ENCODE data around the gene TRIM6.
A peak's percentile ranks its signal among the peaks of the same experiment; 100 is the strongest.
"Not testable (repeated sequence)": the region's sequence is repeated elsewhere in the genome, so short reads cannot be mapped to it uniquely, and the experiment has no call there.

TRIM6 gene, protein sequence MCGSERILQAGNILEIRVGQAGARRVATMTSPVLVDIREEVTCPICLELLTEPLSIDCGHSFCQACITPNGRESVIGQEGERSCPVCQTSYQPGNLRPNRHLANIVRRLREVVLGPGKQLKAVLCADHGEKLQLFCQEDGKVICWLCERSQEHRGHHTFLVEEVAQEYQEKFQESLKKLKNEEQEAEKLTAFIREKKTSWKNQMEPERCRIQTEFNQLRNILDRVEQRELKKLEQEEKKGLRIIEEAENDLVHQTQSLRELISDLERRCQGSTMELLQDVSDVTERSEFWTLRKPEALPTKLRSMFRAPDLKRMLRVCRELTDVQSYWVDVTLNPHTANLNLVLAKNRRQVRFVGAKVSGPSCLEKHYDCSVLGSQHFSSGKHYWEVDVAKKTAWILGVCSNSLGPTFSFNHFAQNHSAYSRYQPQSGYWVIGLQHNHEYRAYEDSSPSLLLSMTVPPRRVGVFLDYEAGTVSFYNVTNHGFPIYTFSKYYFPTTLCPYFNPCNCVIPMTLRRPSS

DNA sequence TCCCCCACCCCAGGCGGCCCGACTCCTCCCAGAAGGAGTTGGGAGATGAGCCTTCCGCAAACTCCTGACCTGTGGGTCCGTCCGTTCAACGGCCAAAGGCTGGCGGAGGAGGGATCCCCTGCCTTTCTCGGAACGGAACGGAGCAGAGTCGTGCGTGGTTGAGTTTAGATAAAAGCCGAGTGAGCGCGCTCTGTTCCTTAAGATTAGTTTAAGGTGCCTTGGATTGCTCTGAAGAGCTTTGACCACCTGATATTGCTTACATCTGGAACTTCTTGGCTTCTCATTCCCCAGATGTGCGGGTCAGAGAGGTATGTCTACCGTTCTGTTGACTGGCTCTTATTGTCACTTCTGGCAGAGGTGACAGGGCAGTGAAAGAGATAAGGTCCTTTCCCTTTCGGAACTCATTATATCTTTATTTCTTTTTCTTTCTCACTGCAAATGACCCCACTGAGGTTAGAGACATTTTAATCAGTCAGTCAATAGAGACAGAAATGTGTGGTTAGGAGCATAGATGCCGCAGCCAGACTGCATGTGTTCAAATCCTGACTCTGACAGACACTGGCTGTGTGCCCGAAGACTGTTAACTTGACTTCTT is at the start of gene TRIM6:
Gene TRIM6, plus strand, starts transcription at position 31 of the 595 bp plus-strand sequence. Its CDS starts 261 bp downstream, at position 292.
- DNase-seq, result no peak

DNA sequence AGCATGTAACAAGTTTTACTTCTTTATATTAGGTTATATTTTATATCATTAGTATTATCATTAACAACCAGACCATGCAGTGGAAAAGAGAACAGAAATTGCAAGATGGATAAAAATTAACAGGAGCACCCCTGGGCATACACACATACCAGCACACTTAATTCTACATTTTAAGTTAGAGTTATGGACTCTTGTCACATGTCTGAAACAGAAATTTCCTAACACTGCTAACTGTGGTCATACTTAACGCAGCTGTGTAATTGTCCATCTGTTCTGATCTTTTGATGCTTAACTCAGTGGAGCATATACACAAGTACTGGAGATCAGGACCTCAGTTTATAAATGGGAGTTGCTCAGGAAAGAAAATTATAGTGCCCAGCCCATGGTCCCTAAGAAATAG is 48.5 kb upstream of the TRIM6 start:
- DNase-seq, result no peak

DNA sequence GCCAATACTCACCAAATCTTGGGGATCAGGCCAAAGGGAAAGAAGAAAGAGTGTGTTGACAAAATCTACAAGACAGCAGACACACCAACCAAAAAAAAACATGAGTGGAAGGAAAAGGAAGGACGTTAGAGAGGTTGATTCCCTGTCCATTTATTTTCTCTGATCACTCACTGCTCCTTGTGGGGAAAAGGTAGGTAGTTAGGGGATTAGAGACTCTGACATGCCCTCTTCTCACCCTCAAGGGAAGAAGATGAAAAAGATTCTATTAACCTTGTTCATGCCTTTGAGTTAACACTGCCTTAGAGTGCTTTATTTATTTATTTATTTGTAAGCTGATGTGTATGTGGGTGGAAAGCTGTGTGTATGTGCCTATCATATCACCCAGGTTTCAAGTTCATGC is 48.0 kb upstream of the TRIM6 start, which contains the start of gene OR52H1:
Gene OR52H1, minus strand, starts transcription at position 101 of the 400 bp plus-strand sequence. CDS start 3,035 bp downstream, outside the sequence.
- DNase-seq, result no peak

DNA sequence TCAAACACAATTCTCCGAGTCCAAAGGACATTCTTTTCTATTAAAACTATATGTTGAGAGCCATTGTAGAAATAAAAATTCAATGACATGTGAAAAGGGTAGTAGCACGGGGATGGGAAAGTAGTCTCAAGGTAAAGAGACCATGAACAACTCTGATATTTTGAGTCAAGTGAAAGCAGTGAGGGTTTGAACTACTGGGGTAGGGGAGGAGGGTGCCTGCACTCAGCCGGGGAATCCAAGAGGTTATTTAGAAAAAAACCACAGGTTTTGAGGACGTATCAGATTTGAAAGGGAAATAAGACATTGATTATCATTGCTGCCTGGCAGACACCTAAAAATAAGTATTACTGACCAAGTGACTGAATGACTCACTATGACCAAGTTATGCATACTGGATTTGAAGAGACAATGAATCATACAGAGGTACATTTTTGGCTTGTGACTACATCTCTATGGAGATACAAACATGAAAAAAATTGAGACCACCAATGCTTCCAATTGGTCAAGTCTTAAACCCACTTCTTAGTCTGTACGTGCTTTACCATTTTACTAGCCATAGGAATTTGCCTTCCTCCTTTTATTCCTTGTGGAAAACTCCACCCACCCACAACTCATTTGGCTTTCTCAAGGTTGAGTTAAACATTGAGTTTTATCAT is 45.9 kb upstream of the TRIM6 start:
- no peak for DNase-seq

DNA sequence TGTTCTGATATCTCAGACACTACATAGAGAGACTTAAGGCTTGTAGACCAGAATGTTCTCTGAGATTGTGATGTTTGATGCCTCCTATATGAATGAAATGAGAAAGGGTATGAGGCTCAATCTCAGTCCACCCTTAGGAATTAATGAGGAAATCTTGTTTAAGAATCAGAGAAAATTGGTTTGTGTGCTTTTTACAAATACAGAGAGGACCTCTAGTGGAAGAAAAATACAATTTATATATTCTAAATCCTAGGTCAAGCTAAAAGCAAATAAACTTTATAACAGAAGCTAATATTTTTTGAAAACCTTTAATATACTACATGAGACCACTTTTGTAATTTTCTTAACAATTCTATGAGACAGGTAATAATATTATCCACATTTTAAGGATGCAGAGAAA is 43.1 kb upstream of the TRIM6 start:
- DNase-seq, result no peak

DNA sequence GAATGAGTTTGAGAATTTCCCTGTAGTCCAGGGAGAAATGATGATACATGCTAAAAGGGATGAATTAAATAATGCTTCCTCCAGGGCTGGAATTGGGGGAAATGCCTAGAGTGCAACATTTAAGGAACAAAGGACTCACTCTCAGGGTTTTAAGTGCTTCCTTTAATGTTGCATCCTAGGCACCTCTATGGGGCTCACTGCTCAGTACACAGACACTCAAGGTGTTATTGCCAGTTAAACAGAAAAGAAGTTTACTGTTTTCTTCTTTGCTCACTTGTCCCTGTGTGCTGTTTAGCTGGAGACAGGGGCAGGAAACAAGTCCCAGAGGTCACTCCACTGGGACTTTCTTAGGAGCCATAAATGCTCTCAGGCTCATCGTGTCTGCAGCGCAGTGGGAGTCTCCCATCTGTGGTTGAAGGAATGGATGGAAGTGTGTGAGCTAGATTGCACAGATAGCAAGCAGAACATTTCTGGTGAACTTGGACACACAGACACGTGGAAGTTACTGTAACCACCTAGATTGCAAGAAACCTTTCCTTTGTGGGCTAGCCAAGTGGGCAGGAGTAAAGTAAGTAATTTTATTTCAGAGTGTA is 39.7 kb upstream of the TRIM6 start:
- DNase-seq, result no peak

DNA sequence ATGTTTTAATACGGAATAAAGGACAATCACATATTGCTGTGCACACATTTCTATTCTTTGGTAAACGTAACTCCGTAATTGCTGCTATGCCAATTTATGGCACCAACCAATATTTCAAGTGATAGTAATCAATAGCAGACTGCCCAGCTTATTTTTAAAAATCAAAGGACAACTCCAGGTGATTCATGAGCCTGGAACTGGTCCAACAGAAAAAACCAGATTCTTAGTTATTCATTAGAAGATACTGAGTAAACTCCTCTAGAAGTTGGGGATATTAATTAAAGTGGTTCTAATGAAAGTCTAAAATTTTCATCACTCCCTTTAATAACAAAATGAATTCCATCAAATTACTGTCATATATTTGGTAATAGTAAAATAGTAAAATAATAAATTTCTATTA is 38.7 kb upstream of the TRIM6 start:
- DNase-seq, result no peak

DNA sequence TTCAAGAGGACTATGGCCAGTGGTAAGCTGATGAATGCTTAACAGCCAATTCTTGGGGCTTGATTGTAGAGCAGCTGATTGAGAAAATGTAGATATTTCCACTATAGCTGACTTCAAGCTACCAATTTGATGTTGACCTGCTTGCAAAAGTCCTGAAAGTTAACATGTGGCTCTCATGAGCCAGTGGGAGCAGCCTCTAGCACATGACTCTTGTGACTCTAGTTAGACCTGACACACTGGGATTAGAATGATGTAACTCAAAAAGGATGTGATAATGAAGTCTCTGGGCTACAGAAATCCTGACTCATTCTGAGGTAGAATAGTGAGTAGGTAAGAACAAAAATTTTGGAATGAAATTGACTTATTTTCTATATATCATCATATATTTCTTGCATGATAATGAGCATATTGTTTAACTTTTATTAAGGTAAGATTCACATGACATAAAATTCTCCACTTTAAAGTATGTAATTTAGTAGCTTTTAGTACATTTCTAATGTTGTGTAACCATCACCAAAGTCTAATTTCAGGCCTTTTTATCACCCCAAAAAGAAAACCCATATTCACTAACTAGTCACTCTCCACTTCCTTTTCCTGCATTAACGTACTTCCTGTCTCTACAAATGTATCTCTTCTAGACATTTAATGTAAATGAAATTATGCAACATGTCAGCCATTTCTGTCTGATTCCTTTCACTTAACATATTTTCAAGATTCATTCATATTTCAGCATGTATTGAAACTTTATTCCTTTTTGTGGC is 32.0 kb upstream of the TRIM6 start:
- no peak for DNase-seq

DNA sequence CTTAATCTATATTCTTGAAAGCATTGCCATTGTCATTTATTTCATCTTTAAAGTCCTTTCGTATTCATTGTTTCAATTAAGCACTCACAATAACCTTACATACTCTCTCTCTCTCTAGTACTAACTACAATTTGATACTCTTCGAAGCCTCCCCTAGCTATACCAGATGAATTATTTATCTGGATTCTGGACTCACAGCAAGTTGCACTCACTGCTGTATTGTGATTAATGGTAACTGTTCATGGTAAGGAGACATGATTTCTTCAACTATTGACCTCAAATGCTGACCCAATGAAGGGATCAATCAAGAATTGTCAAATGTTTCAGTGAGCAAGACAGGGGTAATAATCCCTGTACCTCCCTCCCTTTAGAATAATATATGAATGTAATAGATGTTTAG is 21.8 kb upstream of the TRIM6 start:
- no peak for DNase-seq

DNA sequence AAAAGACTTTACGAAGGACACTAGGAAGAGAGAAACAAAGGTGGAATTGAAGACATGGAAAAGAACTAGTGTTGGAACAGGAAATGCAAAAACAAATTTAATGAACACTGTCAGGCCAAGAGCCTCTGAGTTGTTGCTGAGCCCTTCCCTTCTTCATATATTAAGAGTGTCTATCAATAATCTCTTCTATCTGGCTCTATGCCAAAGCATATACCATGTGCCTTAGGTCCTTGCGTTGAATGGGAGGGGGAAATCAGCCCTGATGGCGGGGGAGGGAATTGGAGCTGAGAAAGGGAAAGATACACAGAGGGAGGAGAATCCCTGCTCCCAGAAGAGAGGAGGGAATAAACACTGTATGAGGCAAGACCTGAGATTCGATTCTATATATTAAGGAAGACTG is 21.3 kb upstream of the TRIM6 start:
- DNase-seq, result no peak

DNA sequence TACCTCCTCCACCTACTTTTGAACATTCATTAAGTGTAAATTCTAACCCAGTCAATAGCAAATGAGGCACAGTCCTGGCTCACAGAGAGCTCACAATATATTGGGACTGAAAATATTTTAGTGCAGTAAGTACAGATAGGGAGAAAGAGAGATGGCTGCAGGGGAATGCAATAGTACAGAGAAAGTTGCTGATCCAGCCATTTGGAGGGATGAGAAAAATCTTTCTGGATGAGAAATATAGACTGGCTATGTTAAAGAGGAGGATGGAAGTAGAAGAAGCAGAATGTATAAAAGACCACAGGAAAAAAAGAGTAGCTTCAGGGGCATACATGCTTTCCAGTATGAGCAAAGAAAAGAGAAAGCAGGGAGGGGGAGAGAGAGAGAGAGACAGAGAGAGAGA is 19.3 kb upstream of the TRIM6 start:
- DNase-seq, result no peak

DNA sequence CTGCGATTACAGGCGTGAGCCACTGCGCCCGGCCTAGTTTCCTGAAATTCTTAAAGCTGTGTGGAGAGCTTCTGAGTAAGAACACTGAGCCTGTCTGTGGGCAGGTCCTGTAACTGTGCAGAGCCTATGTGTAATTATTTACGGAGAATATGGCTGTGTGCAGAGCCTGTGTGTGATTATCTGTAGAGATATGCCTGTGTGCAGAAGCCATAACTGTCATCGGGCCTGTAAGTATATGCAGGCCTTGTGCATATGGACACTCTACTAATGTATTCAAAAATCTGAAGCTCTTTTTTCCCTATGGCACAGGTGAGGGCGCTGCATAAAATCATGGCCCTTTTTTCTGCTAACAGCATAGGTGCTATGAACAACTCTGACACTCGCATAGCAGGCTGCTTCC is 15.9 kb upstream of the TRIM6 start, which contains the start of gene OR52B6:
Gene OR52B6, plus strand, starts transcription at position 301 of the 400 bp plus-strand sequence. Its CDS starts 0 bp downstream, at position 301.
- no peak for DNase-seq

DNA sequence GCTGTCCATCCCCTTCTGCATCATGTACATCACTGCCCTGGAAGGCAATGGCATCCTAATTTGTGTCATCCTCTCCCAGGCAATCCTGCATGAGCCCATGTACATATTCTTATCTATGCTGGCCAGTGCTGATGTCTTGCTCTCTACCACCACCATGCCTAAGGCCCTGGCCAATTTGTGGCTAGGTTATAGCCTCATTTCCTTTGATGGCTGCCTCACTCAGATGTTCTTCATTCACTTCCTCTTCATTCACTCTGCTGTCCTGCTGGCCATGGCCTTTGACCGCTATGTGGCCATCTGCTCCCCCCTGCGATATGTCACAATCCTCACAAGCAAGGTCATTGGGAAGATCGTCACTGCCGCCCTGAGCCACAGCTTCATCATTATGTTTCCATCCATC is 15.4 kb upstream of the TRIM6 start:
- DNase-seq, result no peak

DNA sequence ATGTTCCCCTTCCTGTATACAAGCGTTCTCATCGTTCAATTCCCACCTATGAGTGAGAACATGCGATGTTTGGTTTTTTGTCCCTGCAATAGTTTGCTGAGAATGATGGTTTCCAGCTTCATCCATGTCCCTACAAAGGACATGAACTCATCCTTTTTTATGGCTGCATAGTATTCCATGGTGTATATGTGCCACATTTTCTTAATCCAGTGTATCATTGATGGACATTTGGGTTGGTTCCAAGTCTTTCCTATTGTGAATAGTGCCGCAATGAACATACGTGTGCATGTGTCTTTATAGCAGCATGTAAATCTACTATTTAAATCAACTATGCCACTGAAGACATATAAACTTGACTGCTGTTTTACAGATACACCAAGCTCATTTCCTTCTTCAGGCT is 12.0 kb upstream of the TRIM6 start:
- DNase-seq, result not testable (repeated sequence)

DNA sequence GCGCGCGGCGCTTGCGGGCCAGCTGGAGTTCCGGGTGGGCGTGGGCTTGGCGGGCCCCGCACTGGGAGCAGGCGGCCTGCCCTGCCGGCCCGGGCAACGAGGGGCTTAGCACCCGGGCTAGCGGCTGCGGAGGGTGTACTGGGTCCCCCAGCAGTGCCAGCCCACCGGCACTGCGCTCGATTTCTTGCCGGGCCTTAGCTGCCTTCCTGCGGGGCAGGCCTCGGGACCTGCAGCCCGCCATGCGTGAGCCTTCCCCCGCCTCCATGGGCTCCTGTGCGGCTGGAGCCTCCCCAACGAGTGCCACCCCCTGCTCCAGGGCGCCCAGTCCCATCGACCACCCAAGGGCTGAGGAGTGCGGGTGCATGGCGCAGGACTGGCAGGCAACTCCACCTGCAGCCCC is 6.5 kb upstream of the TRIM6 start:
- DNase-seq, result not testable (repeated sequence)

DNA sequence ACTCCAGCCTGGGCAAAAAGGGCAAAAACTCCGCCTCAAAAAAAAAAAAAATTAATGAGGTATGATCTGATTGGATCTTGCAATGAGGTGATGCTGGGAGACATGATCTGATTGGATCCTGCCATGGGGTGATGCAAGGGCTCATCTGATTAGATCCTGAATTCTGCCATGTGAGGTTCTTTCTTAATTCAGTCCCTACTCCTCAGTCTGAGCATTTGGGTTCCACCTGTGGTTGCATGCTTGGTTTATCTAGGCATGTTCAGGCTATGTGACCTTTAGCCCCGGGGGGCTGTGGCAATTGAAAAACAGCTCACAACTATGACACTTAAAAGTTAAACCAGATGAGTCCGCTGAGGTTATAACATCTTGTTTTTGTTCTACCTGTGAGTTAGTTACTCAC is 4.8 kb upstream of the TRIM6 start:
- DNase-seq, result no peak

DNA sequence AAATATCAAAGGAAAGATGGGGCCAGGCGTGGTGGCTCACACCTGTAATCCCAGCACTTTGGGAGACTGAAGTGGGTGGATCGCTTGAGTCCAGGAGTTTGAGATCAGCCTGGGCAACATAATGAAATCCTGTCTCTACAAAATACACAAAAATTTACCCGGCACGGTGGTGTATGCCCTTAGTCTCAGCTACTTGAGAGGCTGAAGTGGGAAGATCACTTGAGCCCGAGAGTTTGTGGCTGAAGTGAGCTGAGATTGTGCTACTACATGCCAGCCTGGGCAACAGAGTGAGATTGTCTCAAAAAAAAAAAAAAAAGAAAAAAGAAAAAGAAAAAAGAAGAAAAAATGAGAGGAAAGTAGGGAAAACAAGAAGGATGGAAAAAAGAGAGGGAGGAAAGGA is 3.8 kb upstream of the TRIM6 start:
- DNase-seq, result no peak

DNA sequence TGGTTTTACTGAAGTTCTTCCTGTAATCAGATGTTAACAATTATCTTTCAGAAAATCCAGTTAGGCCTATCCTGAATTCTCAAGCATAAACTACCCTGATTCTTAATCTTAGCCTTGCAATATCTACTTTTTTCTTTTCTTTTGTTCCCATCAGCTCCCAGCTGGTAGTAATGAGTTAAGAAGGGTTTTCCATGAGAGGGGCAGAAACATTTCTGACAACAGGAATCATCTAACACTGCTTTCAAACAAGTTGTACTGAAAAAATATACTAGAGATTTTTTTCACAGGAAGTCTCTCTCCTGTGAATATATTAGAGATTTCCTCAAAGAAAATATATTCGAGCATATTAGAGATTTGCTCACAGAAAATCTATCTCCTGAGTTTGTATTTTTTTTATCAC is 3.3 kb upstream of the TRIM6 start:
- DNase-seq, result no peak

DNA sequence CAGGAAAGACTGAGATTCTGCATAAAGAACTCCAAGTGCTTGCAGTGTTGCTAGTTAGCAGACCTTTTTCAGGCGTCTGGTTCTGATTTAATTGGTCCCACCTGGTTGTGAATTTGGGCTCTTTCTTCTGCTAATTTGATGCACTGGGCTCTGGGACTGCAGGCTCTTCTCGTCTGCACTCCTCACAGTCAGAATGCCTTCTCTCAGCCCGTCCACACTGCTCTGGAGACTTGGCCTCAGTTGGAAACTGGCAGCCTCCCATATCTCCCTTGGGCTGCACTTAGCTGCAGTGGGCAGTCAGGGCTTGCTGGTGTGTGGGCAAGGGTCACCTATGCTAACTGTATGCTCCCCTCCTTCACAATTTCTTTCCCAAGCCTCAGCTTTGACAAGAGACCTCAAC is 1.5 kb downstream of the TRIM6 start:
- no peak for DNase-seq

DNA sequence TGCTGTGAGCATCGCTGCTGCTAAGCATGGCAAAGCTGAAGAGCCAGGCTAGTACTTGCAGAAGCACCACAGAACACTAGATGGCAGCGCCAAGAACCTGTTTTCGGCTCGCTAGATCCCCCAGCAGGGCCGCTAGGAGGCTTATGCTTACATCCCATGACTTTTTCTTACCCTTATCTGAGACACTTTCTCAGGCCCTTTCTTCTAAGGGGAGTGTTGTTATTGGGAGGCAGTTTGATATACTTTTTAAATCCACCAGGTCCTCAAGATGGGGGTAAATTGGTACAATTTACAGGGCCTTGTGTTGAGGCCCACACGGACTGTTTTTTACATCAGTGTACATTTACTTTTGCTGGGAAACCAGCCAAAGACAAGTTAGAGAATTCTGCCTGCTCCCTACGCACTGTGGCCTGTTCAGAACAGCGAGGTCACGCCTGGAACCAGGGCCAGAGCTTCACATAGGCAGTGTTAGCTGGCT is 4.0 kb downstream of the TRIM6 start:
- DNase-seq, result peak; percentile 26

DNA sequence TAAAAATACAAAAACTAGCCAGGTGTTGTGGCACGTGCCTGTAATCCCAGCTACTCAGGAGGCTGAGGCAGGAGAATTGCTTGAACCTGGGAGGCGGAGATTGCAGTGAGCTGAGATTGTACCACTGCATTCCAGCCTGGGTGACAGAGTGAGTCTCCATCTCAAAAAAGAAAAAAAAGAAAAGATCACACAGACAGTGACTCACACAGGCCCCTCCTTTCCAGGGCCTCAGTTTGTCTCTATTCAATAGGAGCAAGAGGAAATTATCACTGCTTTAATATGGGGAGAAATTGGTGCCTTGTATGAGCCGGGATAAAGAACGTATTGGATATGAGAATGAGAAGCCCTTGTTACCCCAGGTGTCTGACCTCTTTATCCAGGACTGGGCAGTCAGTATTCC is 6.4 kb downstream of the TRIM6 start:
- not testable (repeated sequence) for DNase-seq

DNA sequence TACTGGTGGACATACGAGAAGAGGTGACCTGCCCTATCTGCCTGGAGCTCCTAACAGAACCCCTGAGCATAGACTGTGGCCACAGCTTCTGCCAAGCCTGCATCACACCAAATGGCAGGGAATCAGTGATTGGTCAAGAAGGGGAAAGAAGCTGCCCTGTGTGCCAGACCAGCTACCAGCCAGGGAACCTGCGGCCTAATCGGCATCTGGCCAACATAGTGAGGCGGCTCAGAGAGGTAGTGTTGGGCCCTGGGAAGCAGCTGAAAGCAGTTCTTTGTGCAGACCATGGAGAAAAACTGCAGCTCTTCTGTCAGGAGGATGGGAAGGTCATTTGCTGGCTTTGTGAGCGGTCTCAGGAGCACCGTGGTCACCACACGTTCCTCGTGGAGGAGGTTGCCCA is 6.9 kb downstream of the TRIM6 start:
- no peak for DNase-seq

All from NK-92 treated with Interleukin-12 subunit alpha and Interleukin-12 subunit beta, amount 100 ng/mL, for 24 hours (cell line).